Measurements from ENCODE around the gene TAOK3. TPM values are rescaled to one million over a fixed set of nuclear protein-coding genes. Genes with fewer than 3 reads are reported as not detected.
"Not testable (repeated sequence)": the region's sequence is repeated elsewhere in the genome, so short reads cannot be mapped to it uniquely, and the experiment has no call there.

Gene TAOK3
- total and polyA plus RNA-seq, 3 experiments from 2014 or later = 52.5 to 129 (median 53.0) TPM

DNA sequence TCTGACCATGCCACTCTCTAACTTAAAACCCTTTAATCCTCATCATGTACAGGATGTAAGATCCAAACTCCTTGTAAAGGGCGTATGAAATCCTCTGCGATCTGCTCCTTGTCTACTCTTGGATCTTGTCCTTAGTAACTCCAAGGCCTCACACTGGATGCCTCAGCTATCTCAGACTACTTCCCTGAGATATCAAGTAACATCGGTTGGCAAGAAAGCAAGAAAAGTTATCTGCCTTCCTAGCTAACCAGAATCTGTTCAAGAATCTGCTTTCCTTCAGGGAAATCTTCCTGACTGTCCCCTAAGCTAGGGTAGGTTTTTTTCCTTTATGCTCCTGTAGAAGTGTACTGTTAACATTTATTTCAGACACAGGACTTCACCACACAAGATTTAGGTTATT is 82.6 kb downstream of the TAOK3 start:
- Histone ChIP-seq H3K27ac (ENCODE audit: low read depth, low read length) (no peak overlapping the region), H3K4me3 (ENCODE audit: low read length) (no peak overlapping the region), H3K27me3 (ENCODE audit: insufficient read depth, low read length, poor library complexity, severe bottlenecking) (no peaks in the 10 kb centered on the region), H3K4me1 (ENCODE audit: insufficient read depth, low read length) (no peaks in the 10 kb centered on the region), H3K9me3 (ENCODE audit: low read length) (no peaks in the 10 kb centered on the region), H3K36me3 (ENCODE audit: insufficient read depth, low read length) (peaks cover 5% of the 10 kb centered on the region)
- peaks cover 20 to 45% (median 33%) of the 10 kb centered on the region in 3 donors for H3K4me1 Mint-ChIP-seq
- H3K27me3 Mint-ChIP-seq = no peaks in the 10 kb centered on the region
- POLR2A ChIA-PET = no interaction called here
- H3K9me3 Mint-ChIP-seq = no peaks in the 10 kb centered on the region
- CTCF ChIA-PET = no interaction called here
- H3K36me3 Mint-ChIP-seq = peaks cover 4 to 36% (median 10%) of the 10 kb centered on the region in 3 donors
- no peak for DNase-seq
- peak overlapping the region in 3 of 8 donors; percentile 19 to 69 (median 48) for H3K27ac Mint-ChIP-seq
- H3K4me3 Mint-ChIP-seq = no peak overlapping the region

DNA sequence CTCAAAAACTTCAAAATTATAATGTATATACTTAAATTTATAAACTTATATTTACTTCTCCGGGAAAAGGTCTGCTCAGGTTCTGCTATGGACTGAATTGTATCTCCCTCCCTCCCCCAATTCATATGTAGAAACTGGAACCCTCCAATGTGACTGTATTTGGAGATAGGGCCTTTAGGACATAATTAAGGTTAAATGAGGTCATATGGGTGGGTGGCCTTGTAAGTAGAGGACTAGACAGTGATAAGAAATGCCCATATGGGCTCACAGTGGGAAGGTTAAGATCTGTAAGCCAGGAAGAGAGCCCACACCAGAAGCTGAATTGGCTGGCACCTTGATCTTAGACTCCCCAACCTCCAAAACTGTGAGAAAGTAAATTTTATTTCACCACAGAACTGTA is 84.5 kb downstream of the TAOK3 start:
- DNase-seq = no peak
- Histone ChIP-seq H3K27me3 (ENCODE audit: insufficient read depth, low read length, poor library complexity, severe bottlenecking) (no peaks in the 10 kb centered on the region), H3K4me3 (ENCODE audit: low read length) (no peak overlapping the region), H3K4me1 (ENCODE audit: insufficient read depth, low read length) (no peaks in the 10 kb centered on the region), H3K9me3 (ENCODE audit: low read length) (no peaks in the 10 kb centered on the region), H3K36me3 (ENCODE audit: insufficient read depth, low read length) (no peaks in the 10 kb centered on the region), H3K27ac (ENCODE audit: low read depth, low read length) (peak overlapping the region; percentile 31)
- peaks cover 26 to 48% (median 43%) of the 10 kb centered on the region in 3 donors for H3K4me1 Mint-ChIP-seq
- ChIA-PET CTCF (interaction anchor here (0.7 kb wide), 1 partner anchor 89 kb away, joined by 3 read pairs; no protein-coding TSS in a partner anchor), POLR2A (no interaction called here)
- H3K27me3 Mint-ChIP-seq = no peaks in the 10 kb centered on the region
- H3K9me3 Mint-ChIP-seq = no peaks in the 10 kb centered on the region
- no peak overlapping the region for H3K27ac Mint-ChIP-seq
- H3K4me3 Mint-ChIP-seq = no peak overlapping the region
- H3K36me3 Mint-ChIP-seq = peaks cover 0 to 35% (median 12%) of the 10 kb centered on the region in 3 donors

DNA sequence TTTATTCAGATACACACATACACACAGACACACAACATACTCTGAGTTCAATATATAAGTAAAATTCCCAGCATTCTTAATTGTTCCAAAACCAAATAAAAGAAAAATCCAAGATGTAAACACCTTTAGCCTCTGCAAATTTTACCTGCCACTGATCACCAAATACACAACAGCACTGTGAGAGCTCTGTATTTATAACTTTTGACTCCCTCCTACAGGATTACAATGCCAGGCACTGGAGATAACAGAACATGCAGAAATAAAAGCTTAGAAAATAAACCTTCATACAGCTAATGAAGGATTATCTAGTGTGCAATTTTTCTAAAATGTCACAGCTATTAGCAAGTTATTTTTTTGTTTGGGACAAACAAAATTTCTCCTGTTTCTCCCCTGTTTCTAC is 85.0 kb downstream of the TAOK3 start:
- Histone ChIP-seq H3K4me3 (ENCODE audit: low read length) (no peak overlapping the region), H3K27me3 (ENCODE audit: insufficient read depth, low read length, poor library complexity, severe bottlenecking) (no peaks in the 10 kb centered on the region), H3K4me1 (ENCODE audit: insufficient read depth, low read length) (no peaks in the 10 kb centered on the region), H3K27ac (ENCODE audit: low read depth, low read length) (peak overlapping the region; percentile 31), H3K9me3 (ENCODE audit: low read length) (no peaks in the 10 kb centered on the region), H3K36me3 (ENCODE audit: insufficient read depth, low read length) (no peaks in the 10 kb centered on the region)
- no peaks in the 10 kb centered on the region for H3K27me3 Mint-ChIP-seq
- no peak overlapping the region for H3K4me3 Mint-ChIP-seq
- H3K4me1 Mint-ChIP-seq = peaks cover 26 to 51% (median 46%) of the 10 kb centered on the region in 3 donors
- H3K36me3 Mint-ChIP-seq = peaks cover 0 to 37% (median 12%) of the 10 kb centered on the region in 3 donors
- ChIA-PET POLR2A (no interaction called here), CTCF (no interaction called here)
- no peak for DNase-seq
- H3K27ac Mint-ChIP-seq = peak overlapping the region in 3 of 8 donors; percentile 1 to 26 (median 17)
- no peaks in the 10 kb centered on the region for H3K9me3 Mint-ChIP-seq

DNA sequence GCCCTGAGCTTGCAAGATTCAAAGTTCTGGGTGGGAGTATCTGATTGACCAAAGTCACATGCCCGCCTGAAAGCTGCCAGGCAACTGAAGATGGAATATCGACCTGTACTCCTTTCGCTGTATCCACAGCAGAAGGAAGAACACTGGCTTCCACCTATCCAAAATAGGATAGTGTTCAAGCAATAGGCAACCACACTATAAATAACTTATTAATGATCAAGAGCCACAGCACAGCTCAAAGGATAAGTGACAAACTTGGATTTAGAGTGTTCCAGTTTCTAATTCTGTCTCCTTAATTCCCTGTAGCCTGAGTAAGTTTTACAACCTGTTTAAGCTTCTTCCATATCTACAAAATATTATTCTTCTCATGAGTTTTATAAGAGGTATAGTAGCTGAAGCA is 89.9 kb downstream of the TAOK3 start:
- no peak overlapping the region for H3K27ac ChIP-seq (ENCODE audit: low read depth, low read length)
- Mint-ChIP-seq H3K27me3 (no peaks in the 10 kb centered on the region), H3K4me3 (no peak overlapping the region), H3K4me1 (peaks cover 26 to 42% (median 38%) of the 10 kb centered on the region in 3 donors), H3K27ac (peak overlapping the region in 1 of 8 donors; percentile 47), H3K9me3 (no peaks in the 10 kb centered on the region), H3K36me3 (peaks cover 17 to 48% (median 18%) of the 10 kb centered on the region in 3 donors)
- CTCF ChIA-PET = no interaction called here
- DNase-seq = no peak
- no peaks in the 10 kb centered on the region for H3K27me3 ChIP-seq (ENCODE audit: insufficient read depth, low read length, poor library complexity, severe bottlenecking)
- H3K36me3 ChIP-seq (ENCODE audit: insufficient read depth, low read length) = peaks cover 4% of the 10 kb centered on the region
- no peak overlapping the region for H3K4me3 ChIP-seq (ENCODE audit: low read length)
- H3K4me1 ChIP-seq (ENCODE audit: insufficient read depth, low read length) = no peaks in the 10 kb centered on the region
- H3K9me3 ChIP-seq (ENCODE audit: low read length) = no peaks in the 10 kb centered on the region
- POLR2A ChIA-PET = no interaction called here

DNA sequence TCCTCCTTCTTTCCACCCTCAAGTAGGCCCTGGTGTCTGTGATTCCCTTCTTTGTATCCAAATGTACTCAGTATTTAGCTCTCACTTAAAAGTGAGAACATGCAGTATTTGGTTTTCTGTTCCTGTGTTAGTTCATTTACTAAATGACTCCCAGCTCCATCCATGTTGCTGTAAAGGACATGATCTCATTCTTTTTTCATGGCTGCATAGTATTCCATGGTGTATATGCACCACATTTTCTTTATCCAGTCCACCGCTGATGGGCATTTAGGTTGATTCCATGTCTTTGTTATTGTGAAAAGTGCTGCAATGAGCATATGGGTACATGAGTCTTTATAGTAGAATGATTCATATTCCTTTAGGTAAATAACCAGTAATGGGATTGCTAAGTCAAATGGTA is 94.4 kb downstream of the TAOK3 start:
- Mint-ChIP-seq H3K4me1 (peaks cover 18 to 35% (median 33%) of the 10 kb centered on the region in 3 donors), H3K27ac (peak overlapping the region in 2 of 8 donors; percentile 19 to 41), H3K36me3 (peaks cover 12 to 34% (median 17%) of the 10 kb centered on the region in 3 donors)
- H3K27me3 Mint-ChIP-seq; H3K9me3 Mint-ChIP-seq; H3K9me3 ChIP-seq (ENCODE audit: low read length); H3K4me1 ChIP-seq (ENCODE audit: insufficient read depth, low read length); CTCF ChIA-PET; H3K27me3 ChIP-seq (ENCODE audit: insufficient read depth, low read length, poor library complexity, severe bottlenecking); H3K4me3 ChIP-seq (ENCODE audit: low read length); H3K36me3 ChIP-seq (ENCODE audit: insufficient read depth, low read length); H3K27ac ChIP-seq (ENCODE audit: low read depth, low read length); DNase-seq; POLR2A ChIA-PET; H3K4me3 Mint-ChIP-seq: not testable (repeated sequence)

DNA sequence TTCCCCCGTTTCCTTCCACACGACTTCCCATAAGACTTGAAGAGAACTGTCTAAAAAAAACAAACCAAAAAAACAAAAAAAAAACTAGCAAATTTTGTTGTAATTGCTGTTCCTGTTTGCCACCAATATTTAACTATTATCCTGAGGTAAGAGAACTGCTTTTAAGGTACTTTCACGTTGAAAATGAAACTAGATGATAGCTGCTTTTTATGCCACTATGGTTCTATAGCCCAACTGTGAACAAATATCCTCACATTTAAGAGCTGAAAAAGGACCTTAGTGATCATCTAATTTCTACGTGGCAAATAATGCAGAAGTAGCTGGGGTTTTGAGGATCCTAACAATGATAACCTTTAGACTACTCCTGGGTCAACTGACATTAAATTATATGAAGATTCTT is 98.6 kb downstream of the TAOK3 start:
- H3K36me3 Mint-ChIP-seq = peaks cover 2 to 7% (median 3%) of the 10 kb centered on the region in 3 donors
- DNase-seq = no peak
- Histone ChIP-seq H3K36me3 (ENCODE audit: insufficient read depth, low read length) (no peaks in the 10 kb centered on the region), H3K9me3 (ENCODE audit: low read length) (no peaks in the 10 kb centered on the region), H3K4me3 (ENCODE audit: low read length) (no peak overlapping the region), H3K27ac (ENCODE audit: low read depth, low read length) (no peak overlapping the region), H3K27me3 (ENCODE audit: insufficient read depth, low read length, poor library complexity, severe bottlenecking) (no peaks in the 10 kb centered on the region), H3K4me1 (ENCODE audit: insufficient read depth, low read length) (no peaks in the 10 kb centered on the region)
- peak overlapping the region in 1 of 7 donors; percentile 24 for H3K4me3 Mint-ChIP-seq
- H3K27ac Mint-ChIP-seq = peak overlapping the region in 6 of 8 donors; percentile 2 to 76 (median 55)
- H3K27me3 Mint-ChIP-seq = no peaks in the 10 kb centered on the region
- ChIA-PET POLR2A (interaction anchor here (0.6 kb wide), 1 partner anchor 42 kb away, joined by 3 read pairs; no protein-coding TSS in a partner anchor), CTCF (interaction anchor here (0.7 kb wide), 1 partner anchor 13 kb away, joined by 3 read pairs; no protein-coding TSS in a partner anchor)
- no peaks in the 10 kb centered on the region for H3K9me3 Mint-ChIP-seq
- peaks cover 15 to 37% (median 33%) of the 10 kb centered on the region in 3 donors for H3K4me1 Mint-ChIP-seq

DNA sequence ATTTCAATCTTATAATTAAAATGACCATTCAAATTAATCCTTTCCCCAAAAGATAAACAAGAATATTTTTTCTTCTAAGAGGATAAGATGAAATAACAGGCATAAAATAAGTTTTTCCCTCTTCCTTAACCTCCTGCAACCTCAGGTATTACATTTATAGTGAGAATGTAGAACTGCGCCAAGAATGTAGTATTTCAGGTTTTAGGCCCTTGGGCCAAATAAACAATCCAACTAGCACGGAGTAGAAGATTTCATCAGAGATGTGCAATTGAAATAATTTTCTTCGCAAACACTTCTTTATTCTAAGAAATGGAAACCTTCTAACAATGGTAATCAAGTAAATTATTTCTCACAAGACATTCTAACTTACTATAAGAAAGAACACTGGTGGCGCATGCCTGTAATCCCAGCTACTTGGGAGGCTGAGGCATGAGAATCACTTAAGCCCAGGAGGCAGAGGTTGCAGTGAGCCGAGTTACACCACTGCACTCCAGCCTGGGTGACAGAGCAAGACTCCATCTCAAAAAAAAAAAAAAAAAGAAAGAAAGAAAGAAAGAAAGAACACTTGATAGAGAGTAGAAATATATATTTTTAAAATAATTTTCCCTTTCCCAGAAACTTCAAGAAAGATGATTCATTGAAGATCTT is 100.8 kb downstream of the TAOK3 start:
- Histone ChIP-seq H3K4me1 (ENCODE audit: insufficient read depth, low read length) (no peaks in the 10 kb centered on the region), H3K9me3 (ENCODE audit: low read length) (no peaks in the 10 kb centered on the region), H3K36me3 (ENCODE audit: insufficient read depth, low read length) (no peaks in the 10 kb centered on the region), H3K27me3 (ENCODE audit: insufficient read depth, low read length, poor library complexity, severe bottlenecking) (no peaks in the 10 kb centered on the region), H3K27ac (ENCODE audit: low read depth, low read length) (no peak overlapping the region), H3K4me3 (ENCODE audit: low read length) (no peak overlapping the region)
- Mint-ChIP-seq H3K4me3 (no peak overlapping the region), H3K27ac (peak overlapping the region in 1 of 8 donors; percentile 69), H3K27me3 (no peaks in the 10 kb centered on the region), H3K36me3 (peaks cover 0 to 6% (median 0%) of the 10 kb centered on the region in 3 donors), H3K4me1 (peaks cover 18 to 39% (median 29%) of the 10 kb centered on the region in 3 donors), H3K9me3 (no peaks in the 10 kb centered on the region)
- ChIA-PET CTCF (interaction anchor here (0.6 kb wide), 1 partner anchor 10 kb away, joined by 3 read pairs; no protein-coding TSS in a partner anchor), POLR2A (no interaction called here)
- no peak for DNase-seq

DNA sequence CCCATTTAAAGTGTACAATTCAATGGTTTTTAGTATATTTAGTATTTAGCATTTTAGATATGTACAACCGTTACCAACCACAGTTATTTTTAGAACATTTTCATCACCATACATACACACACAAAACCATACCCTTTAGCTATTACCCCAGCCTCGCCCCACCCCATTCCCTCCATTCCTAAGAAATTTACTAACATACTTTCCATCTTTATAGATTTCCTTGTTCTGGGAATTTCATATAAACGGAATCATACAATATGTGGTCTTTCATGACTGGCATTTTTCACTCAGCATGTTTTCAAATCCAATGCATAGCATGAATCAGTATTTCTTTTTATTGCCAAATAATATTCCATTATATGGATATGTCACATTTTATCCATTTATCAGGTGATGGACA is 101.5 kb downstream of the TAOK3 start:
- no peak overlapping the region for H3K4me3 ChIP-seq (ENCODE audit: low read length)
- H3K4me1 ChIP-seq (ENCODE audit: insufficient read depth, low read length) = no peaks in the 10 kb centered on the region
- POLR2A ChIA-PET = no interaction called here
- no peaks in the 10 kb centered on the region for H3K36me3 ChIP-seq (ENCODE audit: insufficient read depth, low read length)
- Mint-ChIP-seq H3K4me1 (peaks cover 17 to 38% (median 26%) of the 10 kb centered on the region in 3 donors), H3K9me3 (no peaks in the 10 kb centered on the region), H3K27me3 (no peaks in the 10 kb centered on the region), H3K27ac (peak overlapping the region in 1 of 8 donors; percentile 47), H3K36me3 (peaks cover 0 to 11% (median 0%) of the 10 kb centered on the region in 3 donors), H3K4me3 (no peak overlapping the region)
- no peaks in the 10 kb centered on the region for H3K9me3 ChIP-seq (ENCODE audit: low read length)
- no peaks in the 10 kb centered on the region for H3K27me3 ChIP-seq (ENCODE audit: insufficient read depth, low read length, poor library complexity, severe bottlenecking)
- H3K27ac ChIP-seq (ENCODE audit: low read depth, low read length) = no peak overlapping the region
- CTCF ChIA-PET = no interaction called here
- no peak for DNase-seq
